Skeletal muscle tissue (tissue), 4 donors: ENCODE data around the gene SLC25A47. TPM values are rescaled to one million over a fixed set of nuclear protein-coding genes. Genes with fewer than 3 reads are reported as not detected.

Source experiments
- H3K27ac ChIP-seq: one replicate; pipeline ENCODE4 v1.7.0; 2013; ENCODE audit warnings: mild to moderate bottlenecking, low read depth, low read length, inconsistent platforms
- H3K27me3 ChIP-seq, 3 donors: one replicate each; pipeline ENCODE4 v1.7.0; 2013; ENCODE audit warnings: low read length in 3 of 3; ENCODE audit not compliant: control insufficient read depth in 3 of 3, insufficient read depth in 3 of 3
- H3K36me3 ChIP-seq, 3 donors: one replicate each; pipeline ENCODE4 v1.7.0; 2013; ENCODE audit warnings: low read length in 3 of 3; ENCODE audit not compliant: control insufficient read depth in 3 of 3, insufficient read depth in 3 of 3
- H3K4me1 ChIP-seq, 3 donors: one replicate each; pipeline ENCODE4 v1.7.0; 2013; ENCODE audit warnings: low read length in 3 of 3, mild to moderate bottlenecking in 3 of 3; ENCODE audit not compliant: control insufficient read depth in 3 of 3, insufficient read depth in 3 of 3
- H3K4me3 ChIP-seq, 3 donors: one replicate each; pipeline ENCODE4 v1.7.0; 2013; ENCODE audit warnings: low read length in 3 of 3
- H3K9ac ChIP-seq, 3 donors: one replicate each; pipeline ENCODE4 v1.7.0; 2013; ENCODE audit warnings: low read length in 3 of 3, mild to moderate bottlenecking in 3 of 3, moderate library complexity in 2 of 3, low read depth in 1 of 3
- H3K9me3 ChIP-seq, 3 donors: one replicate each; pipeline ENCODE4 v1.7.0; 2013; ENCODE audit warnings: low read length in 3 of 3; ENCODE audit not compliant: control insufficient read depth in 3 of 3
- total RNA-seq: library from RNA; depleted of rRNA; stranded (reverse); fragments of >200 nt; gene quantifications from one replicate; pipeline ENCODE4 v1.2.3, GENCODE V29; 2014
- donor health status: Osteomylitis.

SLC25A47 gene
- total RNA-seq, 1 donor from 2014 or later = 0.52 TPM

GRCh38 chr14:100289916-100290606 lies 33.1 kb upstream of the SLC25A47 start:
- Histone ChIP-seq H3K27me3 (no peaks in the 10 kb centered on the region), H3K9me3 (no peaks in the 10 kb centered on the region), H3K36me3 (peaks cover 4 to 16% (median 8%) of the 10 kb centered on the region in 3 donors), H3K9ac (peak overlapping the region in 1 of 3 donors; percentile 8), H3K4me3 (no peak overlapping the region), H3K4me1 (peaks cover 29 to 40% (median 40%) of the 10 kb centered on the region in 3 donors), H3K27ac (no peak overlapping the region)

GRCh38 chr14:100290607-100291304 lies 32.4 kb upstream of the SLC25A47 start:
- H3K9ac ChIP-seq = no peak overlapping the region
- H3K9me3 ChIP-seq = no peaks in the 10 kb centered on the region
- H3K4me3 ChIP-seq = no peak overlapping the region
- H3K27ac ChIP-seq = no peak overlapping the region
- peaks cover 4 to 16% (median 8%) of the 10 kb centered on the region in 3 donors for H3K36me3 ChIP-seq
- peaks cover 29 to 40% (median 36%) of the 10 kb centered on the region in 3 donors for H3K4me1 ChIP-seq
- no peaks in the 10 kb centered on the region for H3K27me3 ChIP-seq

- peaks cover 28 to 37% (median 37%) of the 10 kb centered on the region in 3 donors for H3K4me1 ChIP-seq
- H3K27me3 ChIP-seq = no peaks in the 10 kb centered on the region
- no peaks in the 10 kb centered on the region for H3K9me3 ChIP-seq
- no peak overlapping the region for H3K4me3 ChIP-seq
- H3K36me3 ChIP-seq = peaks cover 4 to 16% (median 8%) of the 10 kb centered on the region in 3 donors
- peak overlapping the region in 1 of 3 donors; percentile 23 for H3K9ac ChIP-seq
- H3K27ac ChIP-seq = no peak overlapping the region
Measured at GRCh38 chr14:100291305-100292075, 31.6 kb upstream of the SLC25A47 start.

GRCh38 chr14:100292301-100292775 lies 30.8 kb upstream of the SLC25A47 start:
- no peak overlapping the region for H3K4me3 ChIP-seq
- no peaks in the 10 kb centered on the region for H3K9me3 ChIP-seq
- peaks cover 32 to 37% (median 36%) of the 10 kb centered on the region in 3 donors for H3K4me1 ChIP-seq
- H3K36me3 ChIP-seq = peaks cover 4 to 16% (median 8%) of the 10 kb centered on the region in 3 donors
- H3K27me3 ChIP-seq = no peaks in the 10 kb centered on the region
- no peak overlapping the region for H3K9ac ChIP-seq
- no peak overlapping the region for H3K27ac ChIP-seq

- H3K27ac ChIP-seq = no peak overlapping the region
- H3K9me3 ChIP-seq = no peaks in the 10 kb centered on the region
- H3K4me3 ChIP-seq = no peak overlapping the region
- no peaks in the 10 kb centered on the region for H3K27me3 ChIP-seq
- peaks cover 37 to 39% (median 38%) of the 10 kb centered on the region in 3 donors for H3K4me1 ChIP-seq
- peaks cover 4 to 17% (median 8%) of the 10 kb centered on the region in 3 donors for H3K36me3 ChIP-seq
- H3K9ac ChIP-seq = no peak overlapping the region
Measured at GRCh38 chr14:100292776-100293461, 30.2 kb upstream of the SLC25A47 start.

GRCh38 chr14:100293497-100294212 lies 29.5 kb upstream of the SLC25A47 start:
- Histone ChIP-seq H3K9ac (no peak overlapping the region), H3K4me1 (peaks cover 40 to 41% (median 41%) of the 10 kb centered on the region in 3 donors), H3K36me3 (peaks cover 4 to 18% (median 8%) of the 10 kb centered on the region in 3 donors), H3K4me3 (no peak overlapping the region), H3K27ac (no peak overlapping the region), H3K9me3 (no peaks in the 10 kb centered on the region), H3K27me3 (no peaks in the 10 kb centered on the region)

GRCh38 chr14:100294213-100294962 lies 28.8 kb upstream of the SLC25A47 start:
- Histone ChIP-seq H3K9me3 (no peaks in the 10 kb centered on the region), H3K4me3 (no peak overlapping the region), H3K27me3 (no peaks in the 10 kb centered on the region), H3K27ac (no peak overlapping the region), H3K4me1 (peaks cover 39 to 47% (median 43%) of the 10 kb centered on the region in 3 donors), H3K9ac (peak overlapping the region in 1 of 3 donors; percentile 25), H3K36me3 (peaks cover 4 to 18% (median 8%) of the 10 kb centered on the region in 3 donors)

GRCh38 chr14:100294963-100295330 lies 28.2 kb upstream of the SLC25A47 start:
- Histone ChIP-seq H3K9ac (no peak overlapping the region), H3K27me3 (no peaks in the 10 kb centered on the region), H3K4me3 (no peak overlapping the region), H3K36me3 (peaks cover 4 to 18% (median 8%) of the 10 kb centered on the region in 3 donors), H3K27ac (no peak overlapping the region), H3K4me1 (peaks cover 38 to 47% (median 42%) of the 10 kb centered on the region in 3 donors), H3K9me3 (no peaks in the 10 kb centered on the region)
